Measurements from ENCODE around the gene MAEA. TPM values are rescaled to one million over a fixed set of nuclear protein-coding genes. Genes with fewer than 3 reads are reported as not detected.

MAEA gene
- total and polyA plus RNA-seq, 9 of the 15 experiments (the other 6 are each of a cell fraction or from before 2014, with no cell fraction given): 2.1 to 86.5 (median 45.0) TPM

DNA sequence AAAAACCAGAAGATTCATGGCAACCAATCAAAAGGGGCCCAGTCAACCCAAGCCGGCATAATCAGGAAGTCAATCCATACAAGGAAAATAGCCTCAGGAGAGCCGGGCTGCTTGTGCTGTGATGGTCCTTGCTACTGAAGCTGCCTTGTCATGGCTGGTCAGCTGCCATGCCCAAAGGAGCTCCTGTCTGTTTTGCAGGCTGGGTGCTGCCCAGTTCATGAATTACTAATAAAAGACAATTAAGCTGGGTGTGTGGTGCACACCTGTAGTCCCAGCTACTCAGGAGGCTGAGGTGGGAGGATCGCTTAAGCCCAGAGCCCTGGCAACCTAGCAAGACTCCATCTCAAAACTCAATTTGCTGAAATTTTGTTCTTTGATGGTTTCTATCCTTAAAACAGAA, 24.7 kb upstream of the MAEA start:
- no peak overlapping the region for H3K9ac ChIP-seq (ENCODE audit: insufficient read depth in 1 of 2, low read depth in 2 of 2, low read length in 2 of 2)
- no TSS peak for BruUV-seq (replicated peaks)
- no peak overlapping the region for H3K4me2 ChIP-seq (ENCODE audit: insufficient read depth, low read length)
- intact Hi-C loops (cut with micrococcal nuclease) (no loop called here), in situ Hi-C loops (cut with MboI) (no loop called here)
- H3K79me2 ChIP-seq (ENCODE audit: control insufficient read depth, insufficient read depth, low read length): no peaks in the 10 kb centered on the region
- peaks cover 0 to 4% of the 10 kb centered on the region in 2 experiments; a peak in 2 of 5 replicates for H3K4me1 ChIP-seq (replicated peaks in 1 of 2; ENCODE audit: control insufficient read depth in 2 of 2, insufficient read depth in 2 of 2, low read length in 2 of 2)
- peaks cover 9% of the 10 kb centered on the region; the same call in 1 of the 2 replicates for H3K9me3 ChIP-seq (replicated peaks; ENCODE audit: control insufficient read depth, insufficient read depth, low read depth, low read length)
- TF ChIP-seq TRIM24 (IDR thresholded peaks at IDR 0.05) (no peak), SRSF7 (optimal IDR thresholded peaks at IDR 0.05; ENCODE audit: low read depth, low read length) (no peak), ZBTB17 (CRISPR knock-in tag; IDR thresholded peaks at IDR 0.05) (no peak), ETV1 (tag; conservative IDR thresholded peaks at IDR 0.05; ENCODE audit: low read depth) (no peak), PHB (CRISPR knock-in tag; IDR thresholded peaks at IDR 0.05) (no peak), ARNT (IDR thresholded peaks at IDR 0.05) (no peak)
- TF ChIP-seq, protein P1, sequence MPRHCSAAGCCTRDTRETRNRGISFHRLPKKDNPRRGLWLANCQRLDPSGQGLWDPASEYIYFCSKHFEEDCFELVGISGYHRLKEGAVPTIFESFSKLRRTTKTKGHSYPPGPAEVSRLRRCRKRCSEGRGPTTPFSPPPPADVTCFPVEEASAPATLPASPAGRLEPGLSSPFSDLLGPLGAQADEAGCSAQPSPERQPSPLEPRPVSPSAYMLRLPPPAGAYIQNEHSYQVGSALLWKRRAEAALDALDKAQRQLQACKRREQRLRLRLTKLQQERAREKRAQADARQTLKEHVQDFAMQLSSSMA (CRISPR knock-in tag; IDR thresholded peaks at IDR 0.05): no peak
- TF ChIP-seq, protein P2, sequence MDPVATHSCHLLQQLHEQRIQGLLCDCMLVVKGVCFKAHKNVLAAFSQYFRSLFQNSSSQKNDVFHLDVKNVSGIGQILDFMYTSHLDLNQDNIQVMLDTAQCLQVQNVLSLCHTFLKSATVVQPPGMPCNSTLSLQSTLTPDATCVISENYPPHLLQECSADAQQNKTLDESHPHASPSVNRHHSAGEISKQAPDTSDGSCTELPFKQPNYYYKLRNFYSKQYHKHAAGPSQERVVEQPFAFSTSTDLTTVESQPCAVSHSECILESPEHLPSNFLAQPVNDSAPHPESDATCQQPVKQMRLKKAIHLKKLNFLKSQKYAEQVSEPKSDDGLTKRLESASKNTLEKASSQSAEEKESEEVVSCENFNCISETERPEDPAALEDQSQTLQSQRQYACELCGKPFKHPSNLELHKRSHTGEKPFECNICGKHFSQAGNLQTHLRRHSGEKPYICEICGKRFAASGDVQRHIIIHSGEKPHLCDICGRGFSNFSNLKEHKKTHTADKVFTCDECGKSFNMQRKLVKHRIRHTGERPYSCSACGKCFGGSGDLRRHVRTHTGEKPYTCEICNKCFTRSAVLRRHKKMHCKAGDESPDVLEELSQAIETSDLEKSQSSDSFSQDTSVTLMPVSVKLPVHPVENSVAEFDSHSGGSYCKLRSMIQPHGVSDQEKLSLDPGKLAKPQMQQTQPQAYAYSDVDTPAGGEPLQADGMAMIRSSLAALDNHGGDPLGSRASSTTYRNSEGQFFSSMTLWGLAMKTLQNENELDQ (CRISPR knock-in tag; IDR thresholded peaks at IDR 0.05; ENCODE audit: borderline replicate concordance): no peak
- ChIA-PET CTCF (ENCODE audit: low intra/inter-chr PET ratio) (no interaction called here), POLR2A (no interaction called here)
- no peak overlapping the region for H3K4me3 ChIP-seq
- no peaks in the 10 kb centered on the region for H3K9me1 ChIP-seq (ENCODE audit: control insufficient read depth, insufficient read depth, low read length)
- no peaks in the 10 kb centered on the region for H4K20me1 ChIP-seq (replicated peaks; ENCODE audit: control insufficient read depth, insufficient read depth, low read length)
- 7% methylated on average over 3 of the region's 3 CpGs for WGBS (ENCODE audit: insufficient coverage, low coverage, missing lambda C conversion rate)
- no peak for ATAC-seq
- H3K36me3 ChIP-seq (ENCODE audit: control insufficient read depth, insufficient read depth, low read length): no peaks in the 10 kb centered on the region
- no peak for FAIRE-seq
- peaks cover 24 to 29% of the 10 kb centered on the region in 2 experiments for H3K27me3 ChIP-seq (ENCODE audit: control insufficient read depth in 2 of 2, insufficient read depth in 2 of 2, low read length in 2 of 2)
- DNase-seq (ENCODE audit: extremely low read depth in 1 of 4, low spot score in 3 of 4): no peak
- no peak overlapping the region for H3K27ac ChIP-seq (ENCODE audit: extremely low read depth, low read depth, low read length)
- no peak overlapping the region for H2AFZ ChIP-seq (ENCODE audit: low read depth, low read length)
